HG03469 (cell line): ENCODE results near the gene ABCC5.

ENCODE experiments used
- ATAC-seq: cut with Tn5 transposase; IDR thresholded peaks from one replicate; pipeline ENCODE4 v1.9.1; 2021; ENCODE audit warnings: mild to moderate bottlenecking, moderate library complexity, moderate number of reproducible peaks; ENCODE audit not compliant: unreplicated experiment

The ABCC5 gene

GRCh38 chr3:183927059-183927458 lies 90.6 kb downstream of the ABCC5 start:
- no peak for ATAC-seq

- ATAC-seq: no peak
These were observed 92.7 kb downstream of the ABCC5 start for GRCh38 chr3:183924956-183925355.

- no peak for ATAC-seq
These were observed 93.1 kb downstream of the ABCC5 start for GRCh38 chr3:183924543-183924942.

- ATAC-seq: no peak
These were observed 95.3 kb downstream of the ABCC5 start for GRCh38 chr3:183922421-183922820.

- ATAC-seq: no peak
These were observed 96.6 kb downstream of the ABCC5 start for GRCh38 chr3:183921096-183921495.

- ATAC-seq: no peak
These were observed 97.3 kb downstream of the ABCC5 start for GRCh38 chr3:183920416-183920815.

GRCh38 chr3:183918178-183918577 lies 99.5 kb downstream of the ABCC5 start:
- no peak for ATAC-seq

- ATAC-seq: no peak
These were observed 99.9 kb downstream of the ABCC5 start for GRCh38 chr3:183917776-183918175.

- no peak for ATAC-seq
These were observed 102.8 kb downstream of the ABCC5 start for GRCh38 chr3:183914856-183915255.

GRCh38 chr3:183913580-183913920 lies 104.1 kb downstream of the ABCC5 start:
- ATAC-seq: no peak

- ATAC-seq: no peak
These were observed 104.6 kb downstream of the ABCC5 start for GRCh38 chr3:183912895-183913579.

- no peak for ATAC-seq
These were observed 105.7 kb downstream of the ABCC5 start for GRCh38 chr3:183911763-183912506.

GRCh38 chr3:183911087-183911486 lies 106.6 kb downstream of the ABCC5 start:
- no peak for ATAC-seq

GRCh38 chr3:183909030-183909600 lies 108.6 kb downstream of the ABCC5 start:
- ATAC-seq: no peak

GRCh38 chr3:183907911-183908331 lies 109.8 kb downstream of the ABCC5 start:
- ATAC-seq: no peak

GRCh38 chr3:183907176-183907575 lies 110.5 kb downstream of the ABCC5 start:
- no peak for ATAC-seq

- no peak for ATAC-seq
These were observed 111.3 kb downstream of the ABCC5 start for GRCh38 chr3:183906234-183906921.

GRCh38 chr3:183904833-183905780 lies 112.6 kb downstream of the ABCC5 start:
- ATAC-seq: no peak

GRCh38 chr3:183898028-183898431 lies 119.7 kb downstream of the ABCC5 start:
- ATAC-seq: no peak

GRCh38 chr3:183897606-183898005 lies 120.1 kb downstream of the ABCC5 start:
- no peak for ATAC-seq
